C4-2B (cell line): ENCODE results near the gene TUBA1A.

Experiments
- CTCF ChIP-seq: fragments of 450-650 bp; conservative IDR thresholded peaks from 2 replicates; pipeline ENCODE4 v1.5.1; 2017; ENCODE audit warnings: mild to moderate bottlenecking
- ZFX ChIP-seq: fragments of 450-650 bp; IDR thresholded peaks from 2 replicates; pipeline ENCODE4 v1.6.1; 2017

- TF ChIP-seq CTCF (no peak), ZFX (no peak)
These were observed 51.4 kb downstream of the TUBA1A start for GRCh38 chr12:49137476-49137875.
